Astrocyte of the hippocampus (primary cell): ENCODE measurements around the gene HPCAL4.

ENCODE experiments used
- DNase-seq: peaks from one replicate; pipeline ENCODE4 v3.0.0; 2011; ENCODE audit warnings: low read depth, low spot score

HPCAL4 gene

DNA sequence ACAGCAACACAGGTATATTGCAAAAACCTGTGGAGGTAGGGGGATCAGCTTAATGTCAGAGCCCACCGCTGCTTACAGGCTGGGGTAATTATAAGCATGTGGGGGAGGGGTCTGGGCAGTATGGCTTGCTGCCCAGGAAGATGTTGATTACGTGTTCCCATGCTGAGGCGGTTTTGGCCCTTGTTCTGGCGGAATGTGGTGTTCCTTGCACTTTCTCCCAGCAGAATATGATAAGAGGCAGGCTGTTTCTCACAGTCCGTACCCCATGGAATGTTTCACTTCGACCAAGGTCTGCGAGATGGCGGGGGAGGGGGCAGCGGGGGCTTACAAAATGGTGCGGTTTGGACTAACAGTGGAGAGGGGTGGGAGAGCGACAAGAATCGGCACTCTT lies 9.8 kb upstream of the HPCAL4 start:
- DNase-seq: peak; percentile 89

DNA sequence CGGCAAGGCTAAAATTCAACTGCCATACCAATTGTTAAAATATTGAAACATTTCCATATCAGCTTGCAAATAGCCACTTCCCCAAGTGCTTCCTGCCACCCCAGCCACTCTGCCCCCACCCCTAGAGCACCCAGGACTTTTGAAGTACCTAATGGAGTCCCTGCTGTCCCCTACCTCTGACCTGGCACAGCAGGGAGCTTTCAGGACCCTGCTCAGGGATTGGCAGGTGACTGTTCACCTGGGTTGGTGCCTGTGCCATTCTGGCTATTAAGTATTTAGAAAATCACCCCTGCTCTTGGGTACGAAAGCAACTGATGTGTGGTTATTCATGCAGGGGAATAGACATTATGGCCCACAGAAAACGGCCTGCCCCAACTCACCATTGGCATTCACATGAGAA lies 9.1 kb upstream of the HPCAL4 start:
- DNase-seq: no peak

DNA sequence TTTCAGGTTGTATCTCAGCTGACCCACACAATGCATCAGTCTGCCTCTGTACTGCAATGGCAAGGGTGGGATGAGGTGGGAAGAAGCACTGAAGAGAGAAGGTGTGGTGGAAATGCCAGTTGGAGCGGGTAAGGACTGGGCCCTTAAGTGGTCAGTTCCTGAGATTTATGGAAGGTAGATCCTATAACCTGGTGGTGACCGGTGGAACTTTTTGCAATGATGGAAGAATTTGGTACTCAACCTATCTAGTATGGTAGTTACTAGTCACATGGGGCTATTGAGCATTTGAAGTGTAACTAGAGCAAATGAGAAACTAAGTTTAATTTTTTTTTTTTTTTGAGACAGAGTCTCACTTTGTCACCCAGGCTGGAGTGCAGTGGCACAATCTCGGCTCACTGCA lies 8.2 kb upstream of the HPCAL4 start:
- no peak for DNase-seq

DNA sequence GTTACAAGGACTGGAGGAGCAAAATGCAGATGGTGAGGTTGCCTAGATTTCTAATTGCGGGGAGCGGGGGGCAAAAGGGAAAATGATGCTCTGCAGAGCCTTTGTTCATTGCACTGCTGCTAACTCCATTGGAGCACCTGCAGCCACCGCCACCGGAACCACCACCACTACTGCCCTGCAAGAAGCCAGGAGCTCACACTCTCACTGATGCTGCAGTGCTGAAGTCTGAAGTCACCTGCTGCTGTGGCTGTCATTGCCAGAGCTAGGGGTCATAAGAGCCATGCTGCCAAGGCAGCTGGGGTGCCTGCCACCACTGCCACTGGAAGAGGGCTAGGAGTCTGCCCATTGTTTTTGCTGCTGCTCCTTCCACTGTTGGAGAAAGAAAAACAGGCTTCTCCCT lies 7.3 kb upstream of the HPCAL4 start:
- DNase-seq: no peak

DNA sequence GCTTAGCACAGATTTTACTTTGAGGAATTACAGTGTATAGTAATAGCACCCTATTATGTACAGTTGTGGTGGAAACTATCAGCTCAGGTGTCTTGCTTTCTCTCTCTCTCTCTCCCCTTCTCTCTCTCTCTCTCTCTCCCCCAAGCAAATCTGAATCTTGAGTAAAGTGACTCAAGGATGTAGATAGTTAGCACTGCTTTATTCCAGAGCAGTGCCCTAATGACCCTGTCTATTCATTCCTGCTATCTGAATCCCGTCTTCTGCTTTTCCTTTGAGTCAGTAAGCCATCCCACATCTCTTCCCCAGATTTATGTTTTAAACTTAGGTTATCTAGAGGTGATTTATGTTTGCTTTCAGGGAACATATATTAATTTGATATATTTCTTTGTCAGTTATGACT lies 5.2 kb upstream of the HPCAL4 start:
- DNase-seq: no peak

DNA sequence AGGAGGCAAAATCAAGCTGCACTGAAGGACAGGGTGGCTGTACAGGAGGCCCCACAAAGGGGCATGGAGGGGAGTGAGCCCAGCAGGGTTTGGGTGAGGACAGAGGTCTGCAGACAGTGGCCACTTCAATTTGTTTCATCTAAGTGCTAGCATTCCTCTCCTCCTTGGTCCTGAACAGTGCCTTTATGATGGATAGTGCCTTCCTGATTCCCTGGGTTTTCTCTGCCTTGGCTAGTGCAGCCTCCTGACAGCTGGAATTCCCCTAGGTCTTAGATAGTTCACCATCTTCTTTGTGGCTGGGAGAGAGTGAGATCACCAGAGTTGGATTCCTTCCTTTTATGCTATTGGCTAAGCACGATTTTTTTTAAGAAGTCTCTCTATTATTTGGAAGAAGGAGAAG lies 3.8 kb upstream of the HPCAL4 start:
- DNase-seq: no peak

DNA sequence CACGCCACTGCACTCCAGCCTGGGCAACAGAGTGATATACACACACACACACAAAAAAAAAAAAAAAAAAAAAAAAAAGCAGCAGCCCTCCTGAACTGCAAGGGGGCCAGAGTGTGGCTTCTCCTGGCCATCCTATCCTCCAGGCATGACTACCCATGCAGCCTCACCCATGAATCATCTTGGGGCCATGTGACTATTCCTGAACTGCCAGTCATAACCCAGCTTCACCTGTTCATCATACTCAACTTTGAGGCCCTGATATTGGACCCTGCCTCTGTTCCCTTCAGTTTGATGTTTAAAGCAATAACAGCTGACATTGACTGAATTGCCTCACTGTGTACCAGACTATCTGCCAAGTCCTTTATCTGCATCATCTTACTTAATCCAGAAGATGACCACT lies 2.8 kb upstream of the HPCAL4 start:
- DNase-seq: no peak

DNA sequence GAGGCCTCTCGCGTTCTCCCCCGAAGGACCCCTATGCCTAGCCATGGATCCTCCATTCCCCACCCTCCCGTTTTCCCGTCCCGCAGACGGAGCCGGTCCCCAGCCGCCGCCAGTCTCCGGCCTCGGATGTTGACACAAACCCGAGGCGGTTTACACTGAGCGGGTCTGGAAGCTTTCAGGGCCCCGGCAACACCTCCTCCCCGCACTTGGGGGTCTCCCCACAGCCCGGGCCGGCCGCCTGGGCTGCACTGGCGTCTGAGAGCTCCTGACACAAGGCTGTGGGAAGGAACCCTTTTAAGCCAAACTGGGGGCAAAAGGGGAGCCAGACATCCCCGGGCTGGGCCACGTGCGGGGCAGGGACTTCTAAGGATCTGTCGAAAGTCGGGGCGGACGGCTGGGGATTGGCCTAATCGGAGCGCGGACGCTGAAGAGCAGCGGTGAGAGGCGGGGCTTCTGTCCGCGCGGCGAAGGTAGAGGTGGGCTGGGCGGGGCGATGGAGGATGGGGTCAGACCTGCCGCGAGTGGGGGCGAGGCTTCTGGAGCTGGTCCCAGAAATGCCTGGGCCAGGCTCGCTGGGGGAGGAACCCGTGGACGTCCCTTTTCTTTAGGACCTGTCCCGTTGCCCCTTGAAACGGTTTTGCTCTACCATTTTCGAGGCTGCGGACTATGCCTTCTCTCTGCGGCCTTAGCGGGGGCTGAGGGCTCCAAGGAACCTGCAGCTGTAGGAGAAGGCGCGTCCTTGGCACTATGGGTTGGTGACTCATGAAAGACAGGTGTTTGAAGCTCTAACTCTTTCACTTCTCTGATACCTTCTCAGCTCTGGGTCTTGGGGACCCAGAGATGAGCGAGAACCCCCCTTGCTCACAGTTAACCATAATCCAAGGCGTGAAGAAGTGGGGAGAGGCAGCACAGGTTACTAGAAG lies 1.2 kb upstream of the HPCAL4 start:
- no peak for DNase-seq

DNA sequence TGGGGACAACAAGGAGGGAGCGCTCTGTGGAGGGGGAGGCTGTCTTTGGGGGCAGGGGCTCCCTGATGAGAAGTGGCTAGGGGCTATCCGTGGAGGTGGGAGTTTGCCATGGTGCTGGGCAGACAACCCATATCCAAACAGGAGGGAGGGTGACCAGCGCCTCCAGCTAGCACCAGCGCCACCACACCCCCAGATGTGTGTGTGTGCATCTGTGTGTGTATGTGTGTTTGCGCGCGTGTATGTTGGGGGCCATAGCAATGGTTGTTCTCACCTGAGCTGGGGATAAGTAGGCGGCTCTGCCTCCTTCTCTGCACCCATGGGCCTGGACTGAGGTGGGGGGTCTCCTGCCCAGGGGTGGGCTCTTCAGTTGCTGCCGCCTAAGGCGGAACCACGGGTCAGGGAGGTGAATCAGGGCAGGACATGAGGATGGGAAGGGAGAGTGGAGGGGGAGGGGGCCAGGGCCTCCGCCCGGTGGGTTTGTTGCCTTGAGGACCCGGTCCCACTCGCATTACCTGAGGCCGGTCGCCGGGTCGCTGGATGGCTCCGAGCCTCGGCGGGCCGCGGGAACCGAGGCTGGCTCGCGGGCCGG lies 345 bp downstream of the HPCAL4 start:
- DNase-seq: no peak

DNA sequence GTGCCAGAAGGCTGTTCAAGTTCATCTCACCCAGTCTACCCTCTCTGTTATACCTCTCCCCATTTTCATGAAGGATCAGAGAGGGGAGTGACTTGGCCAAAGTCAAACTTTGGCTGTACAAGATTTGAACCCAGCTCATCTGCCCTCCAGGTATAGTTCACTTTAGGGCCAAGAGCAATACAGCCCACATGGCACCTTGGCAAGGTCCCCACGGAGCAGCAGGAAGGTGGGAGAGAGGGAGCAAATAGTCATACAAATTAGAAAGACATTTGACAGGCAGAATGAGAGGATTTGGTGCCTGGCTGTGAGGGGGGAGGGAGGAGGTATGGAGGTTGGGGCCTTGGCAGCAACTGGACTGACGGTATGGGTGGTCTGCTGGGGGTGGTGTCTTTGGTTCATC lies 1.0 kb downstream of the HPCAL4 start:
- no peak for DNase-seq

DNA sequence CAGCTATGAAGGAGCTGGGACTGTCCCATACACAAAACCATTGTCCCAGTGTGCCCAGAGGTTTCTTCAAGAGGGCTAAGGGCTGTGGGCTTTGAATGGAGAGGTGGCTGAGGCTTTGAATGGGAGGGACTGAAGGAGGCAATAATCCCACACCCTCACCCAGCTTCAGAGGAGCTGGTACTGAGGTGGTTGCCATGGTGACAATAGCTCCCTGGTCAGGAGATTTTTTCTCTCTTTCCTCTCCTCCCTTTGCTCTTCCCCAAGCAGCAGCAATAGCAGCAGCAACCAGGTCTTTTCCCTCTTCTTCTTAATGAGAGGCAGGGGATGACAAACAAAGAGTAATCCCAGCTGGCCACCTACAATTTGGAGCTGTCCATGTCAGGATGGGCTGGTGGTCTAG lies 1.6 kb downstream of the HPCAL4 start:
- no peak for DNase-seq

DNA sequence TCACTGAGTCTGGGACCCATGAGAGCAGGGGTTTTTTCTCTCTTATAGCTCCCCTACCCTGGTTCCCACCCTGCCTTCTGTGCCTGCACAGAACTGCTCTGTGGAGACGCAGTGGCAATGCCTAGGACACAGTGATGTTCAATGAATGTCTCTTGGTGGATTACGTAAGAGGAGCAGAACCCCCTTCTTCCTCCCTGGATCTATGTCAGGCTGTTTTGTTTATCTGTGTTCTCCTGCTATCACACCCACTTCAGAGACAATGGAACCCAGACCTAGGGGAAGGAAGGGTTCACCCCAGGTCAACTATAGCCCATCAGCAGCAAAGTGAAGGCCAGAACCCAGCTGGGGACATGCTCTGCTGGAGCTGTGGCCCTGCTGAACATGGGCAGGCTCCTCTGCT lies 2.0 kb downstream of the HPCAL4 start:
- DNase-seq: no peak

DNA sequence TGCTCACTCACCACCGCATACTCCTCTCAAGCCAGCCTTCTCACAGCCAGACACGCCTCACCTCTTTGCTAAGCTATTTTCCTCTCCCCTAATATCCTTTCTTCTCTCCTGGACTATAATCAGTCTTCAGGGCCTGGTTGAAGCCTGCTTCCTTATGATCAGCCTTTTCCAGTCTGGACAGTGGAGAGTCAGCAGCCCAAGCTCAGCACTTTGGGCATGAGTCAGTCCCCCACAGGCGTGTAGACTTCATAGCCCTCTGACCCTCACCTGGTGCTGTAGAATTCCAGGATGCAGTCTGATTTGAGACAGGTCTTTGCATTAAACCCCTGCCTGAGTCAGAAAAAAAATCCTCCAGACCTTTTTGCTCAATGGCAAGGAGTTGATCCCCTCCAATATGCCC lies 2.5 kb downstream of the HPCAL4 start:
- no peak for DNase-seq

DNA sequence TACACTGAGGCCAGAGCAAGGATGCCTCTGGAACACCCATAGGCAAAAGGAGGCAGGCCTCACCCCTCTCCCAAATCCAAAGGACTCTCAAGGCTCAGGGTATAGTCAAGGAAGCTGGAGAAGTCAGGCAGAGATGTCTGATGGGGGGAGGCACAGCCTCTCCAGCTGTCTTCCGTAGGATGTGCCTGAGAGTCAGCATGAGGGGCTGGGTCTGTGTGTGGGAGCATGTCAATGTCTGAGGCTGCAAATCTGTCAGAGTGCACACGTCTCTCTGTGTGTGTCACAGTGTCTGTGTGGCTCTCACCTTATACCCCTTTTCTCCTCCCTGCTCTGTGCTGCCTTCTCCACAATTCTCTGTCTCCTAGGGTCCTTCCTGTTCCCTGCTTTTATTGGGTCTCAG lies 4.0 kb downstream of the HPCAL4 start:
- no peak for DNase-seq

DNA sequence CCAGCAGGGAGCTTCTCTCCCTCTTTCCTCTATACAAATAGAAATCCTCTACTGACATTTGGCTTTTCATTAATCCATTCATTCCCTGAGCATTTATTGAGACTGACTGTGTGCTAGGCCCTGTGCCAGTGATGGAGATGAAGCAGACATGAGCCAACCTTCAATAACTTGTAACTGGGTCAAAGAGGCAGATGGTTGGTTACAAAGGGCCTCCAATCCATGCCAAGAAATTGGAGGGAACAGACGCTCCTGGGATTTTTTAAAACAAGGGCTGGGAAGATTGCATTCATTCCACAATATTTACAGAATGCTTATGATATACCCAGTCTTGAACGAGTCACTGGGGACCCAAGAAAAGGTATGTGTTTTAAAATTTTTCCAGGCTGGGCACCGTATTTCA lies 6.2 kb downstream of the HPCAL4 start:
- no peak for DNase-seq

DNA sequence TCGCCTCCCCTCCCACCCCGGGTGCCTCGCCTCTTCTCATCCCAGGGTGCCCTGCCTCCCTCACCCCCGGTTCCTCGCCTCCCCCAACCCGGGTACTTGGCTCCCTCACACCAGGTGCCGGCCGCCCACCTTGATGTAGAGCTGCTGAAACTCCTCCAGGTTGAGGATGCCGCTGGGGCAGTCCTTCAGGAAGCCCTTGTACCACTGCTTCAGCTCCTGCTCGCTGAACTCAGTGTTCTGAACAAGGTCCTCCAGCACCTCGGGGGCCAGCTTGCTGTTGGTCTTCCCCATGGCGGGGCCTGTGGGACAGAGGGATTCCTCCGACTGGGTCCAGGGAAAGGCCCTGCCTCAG lies 6.9 kb downstream of the HPCAL4 start:
- DNase-seq: no peak

DNA sequence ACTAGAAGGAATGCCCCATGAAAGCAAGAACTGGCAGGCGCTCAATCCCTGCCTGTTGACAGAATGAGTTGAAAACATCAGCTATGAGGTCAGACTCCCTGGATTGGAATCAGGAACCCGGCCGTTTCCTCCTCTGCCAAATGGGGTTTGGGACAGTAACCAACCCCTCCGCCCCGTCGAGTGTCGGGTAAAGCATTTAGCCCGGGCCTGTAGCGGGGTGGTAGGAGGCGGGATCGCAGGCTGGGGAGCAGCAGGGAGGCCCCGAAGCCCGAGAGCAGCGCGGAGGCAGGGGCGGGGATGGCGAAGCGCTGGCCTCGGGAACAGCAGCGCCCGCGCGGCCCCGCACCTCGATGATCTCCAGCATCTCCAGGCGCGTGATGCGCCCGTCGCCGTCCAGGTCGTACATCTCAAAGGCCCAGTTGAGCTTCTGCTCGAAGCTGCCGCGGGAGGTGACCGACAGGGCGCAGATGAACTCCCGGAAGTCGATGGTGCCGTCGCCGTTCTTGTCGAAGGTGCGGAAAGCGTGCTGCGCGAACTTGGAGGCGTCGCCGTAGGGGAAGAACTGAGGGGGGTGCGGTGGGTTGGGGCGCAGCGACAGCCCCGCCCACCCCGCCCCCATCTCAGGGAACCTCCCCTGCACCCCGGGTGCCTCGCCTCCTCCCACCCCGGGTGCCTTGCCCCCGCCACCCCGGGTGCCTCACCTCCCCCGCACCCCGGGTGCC lies 7.5 kb downstream of the HPCAL4 start:
- no peak for DNase-seq

DNA sequence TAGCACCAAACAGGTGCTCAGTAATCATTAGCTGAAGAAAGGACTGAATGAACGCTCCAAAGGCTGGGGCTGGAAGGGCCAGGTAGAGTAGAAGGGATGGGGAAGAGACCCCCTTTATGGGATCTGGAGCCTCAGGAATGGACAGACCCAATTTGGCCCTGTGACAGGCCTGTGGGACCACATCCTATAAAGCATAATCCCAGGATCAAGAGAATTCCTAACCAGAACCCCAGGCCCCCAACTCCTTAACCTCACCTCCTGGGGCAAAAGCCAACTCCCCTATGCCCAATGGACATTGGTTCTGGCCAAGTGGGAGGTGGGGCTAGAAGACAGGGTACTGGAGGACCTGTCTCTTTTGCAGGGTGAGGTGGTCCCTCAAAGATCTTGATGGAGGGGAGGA lies 9.2 kb downstream of the HPCAL4 start:
- no peak for DNase-seq

DNA sequence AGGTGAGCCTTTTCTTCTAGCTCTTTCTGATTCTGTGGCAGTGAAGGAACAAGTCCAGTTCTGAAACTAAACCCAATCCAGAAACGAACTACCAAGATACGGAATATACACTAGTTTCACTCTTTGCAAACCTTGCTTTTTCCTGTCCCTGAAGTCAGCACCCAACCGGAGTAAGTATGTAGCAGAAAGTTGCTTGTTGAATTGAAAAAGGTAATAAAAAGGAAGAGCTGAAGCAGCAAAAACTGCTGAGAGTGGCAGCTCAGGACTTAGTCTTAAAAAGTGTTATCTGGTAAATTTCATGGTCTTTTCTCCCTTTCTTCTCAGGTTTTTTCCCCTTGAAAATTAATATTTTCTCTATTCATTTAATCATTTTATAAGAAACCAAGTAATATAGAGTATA lies 9.9 kb downstream of the HPCAL4 start:
- DNase-seq: no peak

DNA sequence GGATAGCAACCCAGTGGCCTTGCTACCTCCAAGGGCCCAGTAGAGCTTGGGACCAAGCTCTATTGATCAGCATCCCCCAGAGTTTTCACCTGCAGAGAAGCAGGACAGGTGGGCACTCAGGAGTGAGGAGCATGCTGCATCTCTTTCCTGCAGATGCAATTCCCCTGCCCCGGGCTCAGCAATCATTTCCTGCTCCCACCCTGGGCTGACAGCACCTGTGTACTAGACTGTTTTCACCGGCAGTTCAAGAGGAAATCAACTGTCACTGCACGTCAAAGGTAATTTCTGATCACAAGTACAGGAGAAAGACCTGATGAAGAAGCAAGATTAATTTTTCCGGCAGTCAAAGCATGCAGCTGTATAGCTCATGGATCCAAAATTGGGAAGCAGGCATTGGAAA lies 10.5 kb downstream of the HPCAL4 start:
- no peak for DNase-seq

DNA sequence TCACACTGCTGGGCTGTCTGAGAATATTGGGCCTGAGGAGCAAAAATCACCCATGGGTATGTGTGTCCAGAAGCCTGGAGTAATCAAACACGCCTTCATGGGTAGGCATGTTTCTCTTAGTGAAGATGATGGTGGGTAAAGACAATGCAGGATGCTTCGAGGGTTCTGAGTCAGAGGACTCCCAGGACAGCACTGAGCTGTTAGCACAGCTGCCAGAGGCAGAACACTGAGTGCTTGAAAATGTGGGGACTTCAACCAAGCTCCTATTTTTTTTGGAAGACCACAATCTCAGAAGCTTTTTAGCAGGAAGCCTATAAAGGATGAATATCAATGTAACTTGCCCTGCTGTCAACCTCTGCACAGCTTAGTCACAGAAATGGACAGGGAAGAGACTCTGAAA lies 11.4 kb downstream of the HPCAL4 start:
- DNase-seq: no peak

DNA sequence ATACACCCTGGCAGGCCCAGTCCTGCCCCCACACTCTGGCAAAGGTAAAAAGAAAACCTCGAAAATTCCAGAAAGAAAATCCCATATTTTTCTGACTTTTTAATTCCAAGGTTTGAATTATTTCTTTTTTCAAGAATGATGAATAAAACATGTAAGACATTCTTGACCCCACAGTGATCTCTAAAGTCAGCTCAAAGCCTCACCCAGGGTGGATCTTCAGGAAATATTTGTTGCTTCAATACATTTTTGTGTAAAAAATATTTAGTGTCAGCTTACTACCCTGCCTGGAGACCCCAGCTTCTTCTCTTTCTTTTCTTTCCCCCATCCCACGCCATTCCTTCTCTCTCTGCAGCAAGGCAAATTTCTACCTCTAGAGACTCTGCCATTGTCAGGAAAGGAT lies 12.3 kb downstream of the HPCAL4 start:
- no peak for DNase-seq

DNA sequence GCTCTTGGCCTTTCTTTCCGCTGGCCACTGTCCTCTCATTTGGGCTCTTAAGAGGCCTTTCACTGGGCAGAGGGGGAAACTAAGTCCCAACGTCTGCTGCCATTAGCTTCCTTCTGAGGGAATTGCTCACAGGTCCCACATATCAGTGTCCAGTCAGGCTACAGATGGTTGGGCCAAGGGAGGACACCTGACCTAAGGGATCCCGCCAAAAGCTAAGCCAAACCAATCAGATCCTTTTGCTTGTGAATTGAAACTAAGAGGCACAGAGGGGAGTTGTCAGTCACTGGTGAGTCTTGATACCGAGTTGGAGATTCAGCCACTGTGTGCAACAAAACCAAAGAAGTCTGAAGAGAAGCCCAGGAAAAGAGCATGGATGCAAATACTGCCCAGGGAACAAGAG lies 13.6 kb downstream of the HPCAL4 start:
- DNase-seq: no peak
